GM12864 (cell line): ENCODE data around the gene PCNX1.

Experiments
- DNase-seq: peaks from one replicate; pipeline ENCODE4 v3.0.0-alpha.2; 2011; ENCODE audit warnings: low read depth
- H3K4me3 ChIP-seq: 2 replicates; pipeline ENCODE4 v1.5.1; 2011; ENCODE audit warnings: mild to moderate bottlenecking, low read depth, low read length, control low read depth
- CTCF ChIP-seq: IDR thresholded peaks from 2 replicates; pipeline ENCODE4 v1.5.1; 2011; ENCODE audit warnings: low read depth, mild to moderate bottlenecking, moderate library complexity, low read length, control low read depth, inconsistent platforms; ENCODE audit errors: missing control alignments

The PCNX1 gene

DNA sequence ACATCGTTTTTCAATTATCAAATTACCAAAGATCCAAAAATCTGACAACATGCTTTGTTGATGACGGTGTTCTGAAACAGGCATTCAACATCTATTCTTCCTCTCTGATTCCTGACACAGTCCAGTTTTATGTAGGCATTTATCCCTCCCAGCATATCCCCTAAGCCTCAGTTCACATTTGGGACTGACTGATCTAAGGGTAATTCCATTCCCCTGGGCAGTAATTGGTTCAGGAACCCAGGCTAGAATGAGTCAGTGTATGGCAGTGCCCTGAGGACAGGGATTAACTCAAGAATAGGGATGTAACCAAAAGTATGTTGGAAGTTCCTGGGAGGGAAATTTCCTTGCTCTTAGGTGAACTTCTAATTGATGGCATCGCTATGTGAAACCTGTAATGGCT is 10.3 kb upstream of the PCNX1 start:
- TF ChIP-seq CTCF: no peak
- DNase-seq: no peak
- H3K4me3 ChIP-seq: no peak overlapping the region

- no peak for TF ChIP-seq CTCF
- H3K4me3 ChIP-seq: no peak overlapping the region
- no peak for DNase-seq
These were observed 9.8 kb upstream of the PCNX1 start for GRCh38 chr14:70897464-70897863.

GRCh38 chr14:70898111-70898745 is 9.0 kb upstream of the PCNX1 start:
- no peak for TF ChIP-seq CTCF
- no peak overlapping the region for H3K4me3 ChIP-seq
- no peak for DNase-seq

GRCh38 chr14:70901269-70901668 is 6.0 kb upstream of the PCNX1 start:
- H3K4me3 ChIP-seq: no peak overlapping the region
- DNase-seq: no peak
- no peak for TF ChIP-seq CTCF

GRCh38 chr14:70902184-70902583 is 5.1 kb upstream of the PCNX1 start:
- no peak overlapping the region for H3K4me3 ChIP-seq
- no peak for DNase-seq
- no peak for TF ChIP-seq CTCF

DNA sequence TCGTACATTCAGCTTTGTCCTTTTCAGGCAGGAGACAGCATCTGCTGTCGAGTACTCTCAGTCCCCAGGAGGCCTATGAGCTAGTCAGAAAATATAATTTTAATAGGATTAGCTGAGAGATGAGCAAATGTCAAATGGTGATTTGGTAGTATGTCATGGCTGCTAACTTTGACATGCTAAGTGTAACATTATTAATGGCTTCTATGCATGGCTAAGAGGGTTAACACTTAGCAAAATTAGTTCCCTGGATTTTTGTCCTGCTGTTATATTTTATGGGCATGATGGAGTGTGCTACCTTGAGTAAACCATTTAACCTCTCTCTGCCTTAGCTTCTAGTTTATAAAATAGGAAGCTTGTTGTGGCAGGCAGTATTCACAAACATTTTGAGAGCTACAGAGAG is 2.9 kb upstream of the PCNX1 start:
- TF ChIP-seq CTCF: no peak
- no peak overlapping the region for H3K4me3 ChIP-seq
- DNase-seq: no peak

GRCh38 chr14:70905301-70905700 is 2.0 kb upstream of the PCNX1 start:
- no peak overlapping the region for H3K4me3 ChIP-seq
- no peak for TF ChIP-seq CTCF
- DNase-seq: no peak
